HepG2 (cell line): ENCODE results near the gene GDF15. TPM values are rescaled to one million over a fixed set of nuclear protein-coding genes. Genes with fewer than 3 reads are reported as not detected.

Source experiments
- ATAC-seq: fragments of 200-7000 bp; cut with Tn5 transposase; 3 replicates; pipeline ENCODE4 v1.9.1; 2020; ENCODE audit warnings: mild to moderate bottlenecking, moderate library complexity
- BruUV-seq: library from RNA; stranded (reverse); fragments of 400-500 nt; replicated peaks from 2 replicates; lab custom pipeline; 2021; lab: Mats Ljungman, UMichigan
- CTCF ChIA-PET: fragments of 300-600 bp; formaldehyde crosslinking; extraction: SDS; loops from one replicate; lab custom pipeline; 2021; ENCODE audit warnings: low total read pairs, inconsistent platforms, low intra/inter-chr PET ratio; lab: Yijun Ruan, JAX
- POLR2A ChIA-PET: fragments of 350-600 bp; sonication (Branson Sonifier 250); formaldehyde crosslinking; loops from one replicate; lab custom pipeline; 2020; ENCODE audit warnings: antibody characterized with exemption, inconsistent platforms; lab: Yijun Ruan, JAX
- DNase-seq: peaks from one replicate; pipeline ENCODE4 v3.0.0-alpha.2; 2015; ENCODE audit warnings: low spot score
- FAIRE-seq: peaks from 3 replicates; lab custom pipeline; 2011; peaks lifted over from hg19 to GRCh38; lab: Jason Lieb, UNC
- H2AFZ ChIP-seq: one replicate; pipeline ENCODE4 v1.6.1; 2011; ENCODE audit warnings: low read length, inconsistent platforms
- H3K27ac ChIP-seq: fragments of 300-600 bp; 3 replicates; pipeline ENCODE4 v1.8.0; 2011; ENCODE audit warnings: mixed run types, mild to moderate bottlenecking, mixed read lengths, low read length, inconsistent platforms; ENCODE audit not compliant: insufficient read depth; ENCODE audit errors: extremely low read length
- H3K27me3 ChIP-seq, 2 experiments: fragments of 200-600 bp in 1 of 2; 2 replicates in 1 of 2; 3 replicates in 1 of 2; pipeline versions ENCODE4 v1.6.0 to v1.8.0; 2011; ENCODE audit warnings: low read length in 2 of 2, mild to moderate bottlenecking in 2 of 2, moderate library complexity in 2 of 2, inconsistent platforms in 1 of 2; ENCODE audit not compliant: insufficient read depth in 2 of 2, control insufficient read depth in 1 of 2
- H3K36me3 ChIP-seq, 2 experiments: fragments of 200-600 bp in 1 of 2; replicated peaks in 1 of 2; 2 replicates in 1 of 2; 3 replicates in 1 of 2; pipeline versions ENCODE4 v1.5.1 to v1.8.0; 2011; ENCODE audit warnings: low read length in 2 of 2, inconsistent platforms in 1 of 2; ENCODE audit not compliant: insufficient read depth in 2 of 2, control insufficient read depth in 1 of 2
- H3K4me1 ChIP-seq: 2 replicates; pipeline ENCODE4 v1.5.1; 2012; ENCODE audit warnings: low read length, inconsistent platforms; ENCODE audit not compliant: insufficient read depth
- H3K4me2 ChIP-seq: 2 replicates; pipeline ENCODE4 v1.6.0; 2011; ENCODE audit warnings: low read depth, low read length, inconsistent platforms
- H3K4me3 ChIP-seq, 3 experiments: fragments of 200-600 bp in 1 of 3; sonication (generic), shearing (Covaris generic) in 1 of 3; replicated peaks in 1 of 3; 2 replicates each; pipeline ENCODE4 v1.5.1; 2011 to 2016; ENCODE audit warnings: low read length in 3 of 3, inconsistent platforms in 2 of 3, low read depth in 2 of 3, mild to moderate bottlenecking in 2 of 3, control low read depth in 1 of 3, mixed read lengths in 1 of 3; ENCODE audit not compliant: insufficient read depth in 1 of 3
- H3K79me2 ChIP-seq: one replicate; pipeline ENCODE4 v1.6.1; 2011; ENCODE audit warnings: low read length, inconsistent platforms; ENCODE audit not compliant: insufficient read depth
- H3K9ac ChIP-seq: 2 replicates; pipeline ENCODE4 v1.6.0; 2011; ENCODE audit warnings: mild to moderate bottlenecking, low read depth, low read length, inconsistent platforms; ENCODE audit not compliant: insufficient read depth
- H3K9me3 ChIP-seq: 2 replicates; pipeline ENCODE4 v1.5.1; 2012; ENCODE audit warnings: mild to moderate bottlenecking, low read length
- H4K20me1 ChIP-seq: 2 replicates; pipeline ENCODE4 v1.6.0; 2011; ENCODE audit warnings: inconsistent platforms, mild to moderate bottlenecking, low read length, moderate library complexity; ENCODE audit not compliant: insufficient read depth
- CHD2 ChIP-seq: IDR thresholded peaks from 2 replicates; pipeline ENCODE4 v1.6.1; 2011; ENCODE audit warnings: low read depth, low read length, improper control_type of control experiment
- FOXM1 ChIP-seq: sonication (generic); formaldehyde crosslinking; IDR thresholded peaks from 2 replicates; pipeline ENCODE4 v1.5.0; 2020; ENCODE audit warnings: missing genetic modification reagents
- NAIF1 ChIP-seq: sonication (generic); formaldehyde crosslinking; IDR thresholded peaks from 2 replicates; pipeline ENCODE4 v1.5.0; 2020; ENCODE audit warnings: mild to moderate bottlenecking, missing genetic modification reagents, borderline replicate concordance
- NFRKB ChIP-seq: fragments of 450-650 bp; IDR thresholded peaks from 2 replicates; pipeline ENCODE4 v1.6.1; 2017
- SP140L ChIP-seq: sonication (generic); formaldehyde crosslinking; IDR thresholded peaks from 2 replicates; pipeline ENCODE4 v1.4.0; 2020; ENCODE audit warnings: missing genetic modification reagents, borderline replicate concordance
- ZBTB46 ChIP-seq: sonication (generic); formaldehyde crosslinking; IDR thresholded peaks from 2 replicates; pipeline ENCODE4 v1.4.0; 2020; ENCODE audit warnings: mild to moderate bottlenecking, missing genetic modification reagents, borderline replicate concordance
- ZC3H13 ChIP-seq: sonication (generic); formaldehyde crosslinking; IDR thresholded peaks from 2 replicates; pipeline ENCODE4 v1.8.1; 2023; ENCODE audit warnings: mild to moderate bottlenecking, missing genetic modification reagents, moderate library complexity
- ZFP90 ChIP-seq: sonication (generic); formaldehyde crosslinking; IDR thresholded peaks from 2 replicates; pipeline ENCODE4 v1.8.0; 2022; ENCODE audit warnings: missing genetic modification reagents, mild to moderate bottlenecking, inconsistent platforms, borderline replicate concordance
- ZNF124 ChIP-seq: sonication (generic); formaldehyde crosslinking; IDR thresholded peaks from 2 replicates; pipeline ENCODE4 v1.4.0; 2020; ENCODE audit warnings: missing genetic modification reagents
- ZNF598 ChIP-seq: sonication (generic); formaldehyde crosslinking; IDR thresholded peaks from 2 replicates; pipeline ENCODE4 v1.5.1; 2020; ENCODE audit warnings: mild to moderate bottlenecking, missing genetic modification reagents, borderline replicate concordance
- ZNF629 ChIP-seq: sonication (generic); formaldehyde crosslinking; conservative IDR thresholded peaks from 2 replicates; pipeline ENCODE4 v1.5.0; 2020; ENCODE audit warnings: missing genetic modification reagents
- ZNF687 ChIP-seq: sonication (generic); formaldehyde crosslinking; IDR thresholded peaks from 2 replicates; pipeline ENCODE4 v1.5.1; 2020; ENCODE audit warnings: mild to moderate bottlenecking, missing genetic modification reagents, moderate library complexity
- WGBS: methylation state at CpG from one replicate; pipeline ENCODE4 v1.1.6; 2017; ENCODE audit warnings: low lambda C conversion rate; 5-methylcytosine and 5-hydroxymethylcytosine counted together
- in situ Hi-C: cut with HindIII; loops from 2 replicates; pipeline ENCODE4 v1.10.0; 2017; ENCODE audit warnings: low pct_unique_long_range_greater_than_20kb; ENCODE audit not compliant: extremely low pct_ligation_motif_present
- intact Hi-C: fragments of 100-400 bp; cut with micrococcal nuclease; formaldehyde crosslinking; loops from one replicate; pipeline ENCODE4 v1.10.0; 2022; ENCODE audit not compliant: unreplicated experiment
- polyA plus RNA-seq, 8 experiments: library from polyadenylated mRNA; depleted of rRNA in 3 of 8; stranded (reverse) in 7 of 8; unstranded in 1 of 8; fragments of >200 nt; fragmentation: Illumina TruSeq in 4 of 8; extraction: Trizol in 4 of 8; gene quantifications; 2 replicates each; pipeline versions ENCODE4 v1.2.1 to v1.2.3, GENCODE V29; 2011 to 2016; ENCODE audit warnings: low read depth in 4 of 8, missing spikeins in 1 of 8, mixed read lengths in 1 of 8; ENCODE audit not compliant: insufficient read depth in 1 of 8
- total RNA-seq, 5 experiments: library from RNA; depleted of rRNA; stranded (reverse); fragments of >200 nt; fragmentation: Illumina TruSeq; extraction: Trizol; gene quantifications; 2 replicates each; pipeline ENCODE4 v1.2.3, GENCODE V29; 2016; ENCODE audit warnings: low read depth in 1 of 5

The GDF15 gene
- total and polyA plus RNA-seq, 2 of the 13 experiments (the other 11 are each of a cell fraction or from before 2014, with no cell fraction given): 146 to 422 TPM

- TF ChIP-seq ZBTB46 (CRISPR knock-in tag): peak; percentile 87; the same call in 1 of the 2 replicates
- peak; percentile 53 for TF ChIP-seq ZNF124 (CRISPR knock-in tag)
- no peak for TF ChIP-seq NFRKB
- TF ChIP-seq, all 625 proteins: peak for 352
Measured at GRCh38 chr19:18388100-18388959, 2.4 kb downstream of the GDF15 start (continued).

GRCh38 chr19:18388960-18389725 lies 3.2 kb downstream of the GDF15 start:
- WGBS: 75% methylated on average over 13 of the region's 13 CpGs
- H3K36me3 ChIP-seq: peaks cover 4 to 24% of the 10 kb centered on the region in 2 experiments; a peak in 4 of 5 replicates
- peaks cover 42% of the 10 kb centered on the region for H4K20me1 ChIP-seq
- CTCF ChIA-PET: interaction anchor here (2.0 to 4.4 kb wide), 3 partner anchors 19 to 40 kb away, joined by 8 to 20 read pairs (median 10); no protein-coding TSS in a partner anchor
- no peak overlapping the region for H2AFZ ChIP-seq
- H3K4me1 ChIP-seq: peaks cover 34% of the 10 kb centered on the region
- in situ Hi-C loops (no loop called here), intact Hi-C loops (loop anchor here (5.0 kb wide), 1 partner anchor 42 kb away; no protein-coding TSS in a partner anchor)
- BruUV-seq: no TSS peak
- FAIRE-seq (no peak), DNase-seq (no peak), ATAC-seq (no peak)
- no peaks in the 10 kb centered on the region; a peak in 1 of 5 replicates for H3K27me3 ChIP-seq
- no peaks in the 10 kb centered on the region for H3K9me3 ChIP-seq
- H3K4me2 ChIP-seq: peak overlapping the region; percentile 90; the same call in 1 of the 2 replicates
- peaks cover 33% of the 10 kb centered on the region for H3K79me2 ChIP-seq
- peak overlapping the region; percentile 34 for H3K27ac ChIP-seq
- POLR2A ChIA-PET: interaction anchor here (0.9 to 14.3 kb wide), 17 partner anchors 8 to 114 kb away, joined by 3 to 514 read pairs (median 8); partner anchors contain the start of genes IQCN, JUND, LRRC25 and SSBP4
- peak overlapping the region in 2 of 3 experiments; percentile 86 to 91; a peak in 3 of 6 replicates for H3K4me3 ChIP-seq
- 0 out of 2 replicates have a peak overlapping the region, but pooled peaks have one; percentile 31 for H3K9ac ChIP-seq
- TF ChIP-seq ZNF629 (CRISPR knock-in tag) (peak; percentile 98), ZNF687 (no peak), CHD2 (0 out of 2 replicates have a peak, but pooled peaks have one; percentile 1), ZC3H13 (CRISPR knock-in tag) (peak; percentile 73; the same call in 1 of the 2 replicates), ZNF598 (CRISPR knock-in tag) (no peak), NAIF1 (CRISPR knock-in tag) (peak; percentile 73; the same call in 1 of the 2 replicates), ZFP90 (CRISPR knock-in tag) (no peak), FOXM1 (CRISPR knock-in tag) (no peak), SP140L (CRISPR knock-in tag) (no peak)
